ENCODE results near the gene GABBR2. TPM values are rescaled to one million over a fixed set of nuclear protein-coding genes. Genes with fewer than 3 reads are reported as not detected.

Gene GABBR2
- total and polyA plus RNA-seq, 9 of the 15 experiments (the other 6 are each of a cell fraction or from before 2014, with no cell fraction given) = 0.15 to 1.9 (median 0.32) TPM

GRCh38 chr9:98554752-98555151 is 154.0 kb downstream of the GABBR2 start:
- H3K79me2 ChIP-seq (ENCODE audit: control insufficient read depth, insufficient read depth, low read length) = no peaks in the 10 kb centered on the region
- BruUV-seq (replicated peaks) = no TSS peak
- WGBS (ENCODE audit: insufficient coverage, low coverage, missing lambda C conversion rate) = 31% methylated on average over 5 of the region's 5 CpGs
- no peak for FAIRE-seq
- in situ Hi-C loops (cut with MboI) (no loop called here), intact Hi-C loops (cut with micrococcal nuclease) (no loop called here)
- H3K9me1 ChIP-seq (ENCODE audit: control insufficient read depth, insufficient read depth, low read length) = no peaks in the 10 kb centered on the region
- no peak overlapping the region for H3K4me2 ChIP-seq (ENCODE audit: insufficient read depth, low read length)
- no peak overlapping the region for H3K9ac ChIP-seq (ENCODE audit: insufficient read depth in 1 of 2, low read depth in 2 of 2, low read length in 2 of 2)
- no peak for ATAC-seq
- POLR2A ChIA-PET = interaction anchor here (1.6 kb wide), 1 partner anchor 20 kb away, joined by 5 read pairs; no protein-coding TSS in a partner anchor
- H3K27ac ChIP-seq (ENCODE audit: extremely low read depth, low read depth, low read length) = no peak overlapping the region
- no peaks in the 10 kb centered on the region for H4K20me1 ChIP-seq (replicated peaks; ENCODE audit: control insufficient read depth, insufficient read depth, low read length)
- H3K4me1 ChIP-seq (replicated peaks in 1 of 2; ENCODE audit: control insufficient read depth in 2 of 2, insufficient read depth in 2 of 2, low read length in 2 of 2) = no peaks in the 10 kb centered on the region; a peak in 2 of 5 replicates
- H3K9me3 ChIP-seq (replicated peaks; ENCODE audit: control insufficient read depth, insufficient read depth, low read depth, low read length) = no peaks in the 10 kb centered on the region
- DNase-seq (ENCODE audit: extremely low read depth in 1 of 4, low spot score in 3 of 4) = no peak
- CTCF ChIA-PET (ENCODE audit: low intra/inter-chr PET ratio) = no interaction called here
- H3K27me3 ChIP-seq (ENCODE audit: control insufficient read depth in 2 of 2, insufficient read depth in 2 of 2, low read length in 2 of 2) = no peaks in the 10 kb centered on the region; a peak in 1 of 5 replicates
- no peak overlapping the region for H3K4me3 ChIP-seq
- no peak overlapping the region for H2AFZ ChIP-seq (ENCODE audit: low read depth, low read length)
- no peak for TF ChIP-seq ZNF197 (CRISPR knock-in tag; IDR thresholded peaks at IDR 0.05; ENCODE audit: low read depth)
- TF ChIP-seq ZNF699 (CRISPR knock-in tag; IDR thresholded peaks at IDR 0.05; ENCODE audit: insufficient replicate concordance) = no peak
- TF ChIP-seq NFE2 (IDR thresholded peaks at IDR 0.05; ENCODE audit: low read depth) = no peak
- no peaks in the 10 kb centered on the region for H3K36me3 ChIP-seq (ENCODE audit: control insufficient read depth, insufficient read depth, low read length)

- Histone ChIP-seq H3K9me3 (replicated peaks; ENCODE audit: control insufficient read depth, insufficient read depth, low read depth, low read length) (no peaks in the 10 kb centered on the region), H3K4me1 (replicated peaks in 1 of 2; ENCODE audit: control insufficient read depth in 2 of 2, insufficient read depth in 2 of 2, low read length in 2 of 2) (no peaks in the 10 kb centered on the region; a peak in 1 of 5 replicates), H3K36me3 (ENCODE audit: control insufficient read depth, insufficient read depth, low read length) (no peaks in the 10 kb centered on the region), H3K4me3 (no peak overlapping the region), H4K20me1 (replicated peaks; ENCODE audit: control insufficient read depth, insufficient read depth, low read length) (no peaks in the 10 kb centered on the region), H3K79me2 (ENCODE audit: control insufficient read depth, insufficient read depth, low read length) (no peaks in the 10 kb centered on the region), H2AFZ (ENCODE audit: low read depth, low read length) (no peak overlapping the region), H3K9me1 (ENCODE audit: control insufficient read depth, insufficient read depth, low read length) (no peaks in the 10 kb centered on the region), H3K4me2 (ENCODE audit: insufficient read depth, low read length) (no peak overlapping the region), H3K27ac (ENCODE audit: extremely low read depth, low read depth, low read length) (no peak overlapping the region), H3K27me3 (ENCODE audit: control insufficient read depth in 2 of 2, insufficient read depth in 2 of 2, low read length in 2 of 2) (no peaks in the 10 kb centered on the region; a peak in 1 of 5 replicates), H3K9ac (ENCODE audit: insufficient read depth in 1 of 2, low read depth in 2 of 2, low read length in 2 of 2) (peak overlapping the region in 1 of 2 experiments; percentile 71; a peak in 1 of 4 replicates)
- DNase-seq (ENCODE audit: extremely low read depth in 1 of 4, low spot score in 3 of 4) = no peak
- ChIA-PET POLR2A (interaction anchor here (0.6 to 1.2 kb wide), 2 partner anchors 17 to 488 kb away, joined by 3 read pairs; no protein-coding TSS in a partner anchor), CTCF (ENCODE audit: low intra/inter-chr PET ratio) (no interaction called here)
- ATAC-seq = no peak
- FAIRE-seq = no peak
- BruUV-seq (replicated peaks) = no TSS peak
- 64% methylated on average over 8 of the region's 8 CpGs for WGBS (ENCODE audit: insufficient coverage, low coverage, missing lambda C conversion rate)
- intact Hi-C loops (cut with micrococcal nuclease) (no loop called here), in situ Hi-C loops (cut with MboI) (no loop called here)
- TF ChIP-seq POLR2H (tag; IDR thresholded peaks at IDR 0.05; ENCODE audit: low read depth) (no peak), PYGO2 (tag; IDR thresholded peaks at IDR 0.05) (no peak), KDM1A (IDR thresholded peaks at IDR 0.05) (no peak), CTCF (IDR thresholded peaks at IDR 0.05 in 2 of 3, conservative IDR thresholded peaks at IDR 0.05 in 1 of 3; ENCODE audit: insufficient read depth in 2 of 3, low read depth in 1 of 3, low read length in 3 of 3) (no peak), NFIC (IDR thresholded peaks at IDR 0.05) (no peak), E2F5 (CRISPR knock-in tag; IDR thresholded peaks at IDR 0.05) (no peak)
Observed at GRCh38 chr9:98552331-98552730, 156.4 kb downstream of the GABBR2 start.

Measured in K562 (cell line).